Amygdala (tissue), 56 donors: Measurements from ENCODE around the gene SUPT6H.

Source experiments
- DNase-seq, 56 donors: peaks; one replicate each; lab custom pipeline; 2025; lab: John Stamatoyannopoulos, UW

The SUPT6H gene

DNA sequence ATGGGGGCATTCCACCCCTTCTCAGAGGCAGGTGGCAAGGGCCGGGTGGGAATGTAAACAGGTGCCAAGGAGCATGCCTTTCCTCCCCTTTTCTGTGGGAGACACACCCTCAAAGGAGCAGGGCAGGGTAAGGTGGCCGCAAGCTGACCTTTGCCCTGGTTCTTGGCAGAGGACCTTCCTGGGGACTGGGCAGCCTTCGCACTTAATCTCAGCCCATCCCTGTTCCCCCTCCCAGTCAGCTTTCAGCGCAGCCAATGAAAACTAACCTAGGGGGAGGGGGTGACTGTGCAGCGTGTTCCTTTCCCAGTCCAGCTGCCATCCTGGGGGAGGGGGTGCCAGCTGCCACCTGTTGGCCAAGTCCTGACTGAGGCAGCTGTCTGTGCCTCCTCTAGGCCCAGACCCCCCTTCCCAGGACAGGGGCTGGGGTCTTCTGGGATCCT is 84.6 kb downstream of the SUPT6H start:
- DNase-seq = peak in 45 of 56 donors; percentile 25 to 81 (median 62)

DNA sequence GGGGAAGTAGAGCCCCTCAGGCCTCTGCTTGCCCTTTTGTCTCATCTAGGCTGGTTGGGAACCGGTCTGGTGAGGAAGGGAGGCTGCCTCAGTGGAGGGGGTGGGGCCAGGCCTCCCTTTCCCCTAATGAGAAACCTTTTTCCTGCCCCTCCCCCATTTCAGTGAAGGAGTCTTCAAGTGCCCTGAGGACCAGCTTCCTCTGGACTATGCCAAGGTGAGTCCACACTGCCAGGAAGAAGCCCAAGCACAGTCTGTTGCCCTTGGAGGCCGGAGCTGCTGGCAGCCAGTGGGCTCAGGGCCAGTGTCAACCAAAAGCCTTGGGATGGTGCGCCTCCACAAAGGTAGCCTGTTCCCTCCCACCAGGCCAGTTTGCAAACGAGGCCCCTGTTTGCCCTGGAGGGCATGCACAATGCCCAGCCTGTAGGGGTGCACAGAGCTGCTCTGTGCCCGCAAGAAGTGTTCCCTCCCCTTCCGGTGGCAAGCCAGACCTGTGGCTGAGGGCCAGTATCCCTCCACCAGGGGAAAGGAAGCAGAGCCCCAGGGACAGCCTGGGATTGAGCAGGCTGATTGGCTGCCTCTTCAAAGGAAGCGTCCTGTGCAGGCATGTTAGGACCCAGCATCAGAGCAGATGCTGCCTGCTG is 85.2 kb downstream of the SUPT6H start:
- DNase-seq = peak in 51 of 56 donors; percentile 24 to 81 (median 67)

GRCh38 chr17:28747801-28748750 is 86.1 kb downstream of the SUPT6H start:
- DNase-seq = no peak

- DNase-seq = peak in 1 of 56 donors; percentile 20
Observed at GRCh38 chr17:28748852-28749515, 87.0 kb downstream of the SUPT6H start.

DNA sequence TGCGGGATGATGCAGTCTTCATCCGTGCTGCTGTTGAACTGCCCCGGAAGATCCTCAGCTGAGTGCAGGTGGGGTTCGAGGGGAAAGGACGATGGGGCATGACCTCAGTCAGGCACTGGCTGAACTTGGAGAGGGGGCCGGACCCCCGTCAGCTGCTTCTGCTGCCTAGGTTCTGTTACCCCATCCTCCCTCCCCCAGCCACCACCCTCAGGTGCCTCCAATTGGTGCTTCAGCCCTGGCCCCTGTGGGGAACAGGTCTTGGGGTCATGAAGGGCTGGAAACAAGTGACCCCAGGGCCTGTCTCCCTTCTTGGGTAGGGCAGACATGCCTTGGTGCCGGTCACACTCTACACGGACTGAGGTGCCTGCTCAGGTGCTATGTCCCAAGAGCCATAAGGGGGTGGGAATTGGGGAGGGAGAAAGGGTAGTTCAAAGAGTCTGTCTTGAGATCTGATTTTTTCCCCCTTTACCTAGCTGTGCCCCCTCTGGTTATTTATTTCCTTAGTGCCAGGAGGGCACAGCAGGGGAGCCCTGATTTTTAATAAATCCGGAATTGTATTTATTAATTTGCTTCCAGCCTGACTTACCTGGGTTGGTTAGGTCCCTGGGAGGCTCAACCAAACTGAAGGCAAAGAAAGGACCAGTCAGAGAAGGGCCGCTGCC is 87.6 kb downstream of the SUPT6H start:
- no peak for DNase-seq

GRCh38 chr17:28750178-28751047 is 88.4 kb downstream of the SUPT6H start:
- peak in 55 of 56 donors; percentile 40 to 97 (median 83) for DNase-seq

DNA sequence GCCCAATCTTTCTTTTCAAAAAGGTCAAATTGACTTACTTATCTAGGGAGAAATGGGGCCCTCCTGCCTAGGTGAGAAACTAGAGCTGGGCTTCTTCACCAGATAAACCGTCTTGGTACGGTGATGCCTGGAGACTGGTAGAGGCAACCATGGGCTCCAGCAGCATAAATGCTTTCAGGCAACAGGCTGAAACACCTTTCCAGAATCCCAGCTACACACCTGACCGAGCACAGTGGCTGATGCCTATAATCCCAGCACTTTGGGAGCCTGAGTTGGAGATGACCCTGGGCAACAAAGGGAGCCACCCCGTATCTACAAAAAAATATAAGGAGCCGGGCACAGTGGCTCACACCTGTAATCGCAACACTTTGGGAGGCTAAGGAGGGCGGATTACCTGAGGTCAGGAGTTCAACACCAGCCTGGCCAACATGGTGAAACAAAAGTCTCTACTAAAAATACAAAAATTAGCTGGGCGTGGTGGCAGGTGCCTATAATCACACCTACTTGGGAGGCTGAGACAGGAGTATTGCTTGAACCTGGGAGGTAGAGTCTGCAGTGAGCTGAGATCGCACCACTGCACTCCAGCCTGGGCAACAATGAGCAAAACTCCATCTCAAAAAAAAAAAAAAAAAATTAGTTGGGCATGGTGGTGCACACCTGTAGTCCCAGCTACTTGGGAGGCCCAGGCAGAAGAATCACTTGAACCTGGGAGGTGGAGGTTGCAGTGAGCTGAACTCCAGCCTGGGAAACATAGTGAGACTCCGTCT is 89.8 kb downstream of the SUPT6H start:
- DNase-seq = no peak
